PC-3 (cell line): ENCODE measurements around the gene IL20RA. TPM values are rescaled to one million over a fixed set of nuclear protein-coding genes. Genes with fewer than 3 reads are reported as not detected.
A peak's percentile ranks its signal among the peaks of the same experiment; 100 is the strongest.

ENCODE experiments used
- ATAC-seq: fragments of 200-7000 bp; cut with Tn5 transposase; 2 replicates; pipeline ENCODE4 v1.9.1; 2020; ENCODE audit warnings: mild to moderate bottlenecking, moderate library complexity
- BruUV-seq: library from RNA; stranded (reverse); fragments of 400-500 nt; replicated peaks from 2 replicates; lab custom pipeline; 2021; lab: Mats Ljungman, UMichigan
- CTCF ChIA-PET: fragments of 300-600 bp; sonication (Branson Sonifier 250); formaldehyde crosslinking; loops from one replicate; lab custom pipeline; 2022; ENCODE audit warnings: antibody characterized with exemption; lab: Charles Lee
- POLR2A ChIA-PET: fragments of 300-600 bp; sonication (Branson Sonifier 250); formaldehyde crosslinking; loops from one replicate; lab custom pipeline; 2022; ENCODE audit warnings: antibody characterized with exemption; ENCODE audit not compliant: unreplicated experiment; lab: Charles Lee
- DNase-seq: peaks from one replicate; pipeline ENCODE4 v3.0.0-alpha.2; 2015
- H2AFZ ChIP-seq: fragments of 300-600 bp; sonication (generic); 2 replicates; pipeline ENCODE4 v1.6.0; 2016; ENCODE audit warnings: antibody characterized with exemption, low read length
- H3F3A ChIP-seq: fragments of 300-600 bp; sonication (generic); one replicate; pipeline ENCODE4 v1.6.0; 2017; ENCODE audit warnings: antibody characterized with exemption, low read length, control low read depth, mild to moderate bottlenecking; ENCODE audit not compliant: unreplicated experiment
- H3K27ac ChIP-seq: fragments of 300-600 bp; sonication (generic); 2 replicates; pipeline ENCODE4 v1.5.1; 2016; ENCODE audit warnings: mild to moderate bottlenecking, low read length
- H3K27me3 ChIP-seq: fragments of 300-600 bp; sonication (generic); 2 replicates; pipeline ENCODE4 v1.6.1; 2016; ENCODE audit warnings: low read length, mixed read lengths
- H3K36me3 ChIP-seq: fragments of 300-600 bp; sonication (generic); 2 replicates; pipeline ENCODE4 v1.6.1; 2016; ENCODE audit warnings: low read depth, mixed run types, low read length, mixed read lengths
- H3K4me1 ChIP-seq: fragments of 300-600 bp; sonication (generic); 2 replicates; pipeline ENCODE4 v1.5.1; 2016; ENCODE audit warnings: low read length; ENCODE audit not compliant: insufficient read depth
- H3K4me2 ChIP-seq: fragments of 300-600 bp; sonication (generic); 2 replicates; pipeline ENCODE4 v1.6.0; 2016; ENCODE audit warnings: low read length
- H3K4me3 ChIP-seq: fragments of 300-600 bp; sonication (generic); 2 replicates; pipeline ENCODE4 v1.5.1; 2016; ENCODE audit warnings: mild to moderate bottlenecking, low read length, mixed read lengths
- H3K79me2 ChIP-seq: fragments of 300-600 bp; sonication (generic); 2 replicates; pipeline ENCODE4 v1.6.1; 2017; ENCODE audit warnings: low read length, mixed read lengths
- H3K9ac ChIP-seq: fragments of 300-600 bp; sonication (generic); 2 replicates; pipeline ENCODE4 v1.6.0; 2016; ENCODE audit warnings: mild to moderate bottlenecking, low read length
- H3K9me2 ChIP-seq: fragments of 300-600 bp; sonication (generic); replicated peaks from 2 replicates; pipeline ENCODE4 v1.6.1; 2016; ENCODE audit warnings: mixed run types, low read length, mixed read lengths
- H3K9me3 ChIP-seq: fragments of 300-600 bp; sonication (generic); 2 replicates; pipeline ENCODE4 v1.6.1; 2016; ENCODE audit warnings: low read length, mixed read lengths
- H4K20me1 ChIP-seq: fragments of 300-600 bp; sonication (generic); 2 replicates; pipeline ENCODE4 v1.6.1; 2016; ENCODE audit warnings: low read length, mixed read lengths
- EZH2 ChIP-seq: fragments of 300-600 bp; sonication (generic); IDR thresholded peaks from one replicate; pipeline ENCODE4 v1.6.1; 2017; ENCODE audit warnings: antibody characterized with exemption, mild to moderate bottlenecking, low read length; ENCODE audit not compliant: unreplicated experiment
- EZH2phosphoT487 ChIP-seq: fragments of 300-600 bp; sonication (generic); IDR thresholded peaks from 2 replicates; pipeline ENCODE4 v1.6.1; 2018; ENCODE audit warnings: mild to moderate bottlenecking, antibody characterized with exemption, low read length, borderline replicate concordance
- intact Hi-C: fragments of 100-400 bp; cut with micrococcal nuclease; formaldehyde crosslinking; loops from 2 replicates; pipeline ENCODE4 v1.9.0; 2023
- total RNA-seq: library from RNA; depleted of rRNA; stranded (reverse); fragments of >200 nt; gene quantifications from 2 replicates; pipeline ENCODE4 v1.2.3, GENCODE V29; 2014
- TF ChIP-seq, protein P1 (sequence below): fragments of 300-600 bp; sonication (generic); conservative IDR thresholded peaks from 2 replicates; pipeline ENCODE4 v1.5.1; 2017; ENCODE audit warnings: antibody characterized with exemption, low read depth, mild to moderate bottlenecking, low read length

The IL20RA gene
- total RNA-seq, 1 experiment from 2014 or later = 6.0 TPM

DNA sequence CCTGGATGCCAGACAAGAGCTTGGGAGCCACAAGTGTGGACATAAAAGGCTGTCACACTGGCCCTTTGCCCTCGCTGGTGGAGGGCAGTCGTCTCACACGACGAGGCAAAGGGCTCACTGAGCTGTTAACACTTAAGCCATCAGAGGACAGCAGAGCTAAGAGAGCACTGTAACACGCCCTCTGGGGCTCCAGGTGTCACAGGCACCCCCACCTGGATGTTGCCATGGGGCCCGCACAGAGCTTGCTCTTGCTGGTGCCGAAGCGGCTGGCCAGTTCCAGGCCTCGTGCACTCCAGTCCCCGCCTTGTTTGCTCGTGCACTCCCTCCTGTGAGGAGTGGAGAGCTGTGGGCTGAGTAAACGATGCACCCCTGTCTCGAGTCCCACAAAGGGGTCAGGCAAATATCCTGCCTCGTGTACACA, 85.3 kb downstream of the IL20RA start:
- H3K4me3 ChIP-seq = no peak overlapping the region
- no peaks in the 10 kb centered on the region for H3F3A ChIP-seq
- intact Hi-C loops = no loop called here
- no peaks in the 10 kb centered on the region for H3K9me3 ChIP-seq
- no peaks in the 10 kb centered on the region for H4K20me1 ChIP-seq
- no TSS peak for BruUV-seq
- H3K9ac ChIP-seq = no peak overlapping the region
- ChIA-PET POLR2A (no interaction called here), CTCF (no interaction called here)
- ATAC-seq (no peak), DNase-seq (no peak)
- TF ChIP-seq EZH2phosphoT487 (no peak), EZH2 (no peak)
- TF ChIP-seq, protein P1, sequence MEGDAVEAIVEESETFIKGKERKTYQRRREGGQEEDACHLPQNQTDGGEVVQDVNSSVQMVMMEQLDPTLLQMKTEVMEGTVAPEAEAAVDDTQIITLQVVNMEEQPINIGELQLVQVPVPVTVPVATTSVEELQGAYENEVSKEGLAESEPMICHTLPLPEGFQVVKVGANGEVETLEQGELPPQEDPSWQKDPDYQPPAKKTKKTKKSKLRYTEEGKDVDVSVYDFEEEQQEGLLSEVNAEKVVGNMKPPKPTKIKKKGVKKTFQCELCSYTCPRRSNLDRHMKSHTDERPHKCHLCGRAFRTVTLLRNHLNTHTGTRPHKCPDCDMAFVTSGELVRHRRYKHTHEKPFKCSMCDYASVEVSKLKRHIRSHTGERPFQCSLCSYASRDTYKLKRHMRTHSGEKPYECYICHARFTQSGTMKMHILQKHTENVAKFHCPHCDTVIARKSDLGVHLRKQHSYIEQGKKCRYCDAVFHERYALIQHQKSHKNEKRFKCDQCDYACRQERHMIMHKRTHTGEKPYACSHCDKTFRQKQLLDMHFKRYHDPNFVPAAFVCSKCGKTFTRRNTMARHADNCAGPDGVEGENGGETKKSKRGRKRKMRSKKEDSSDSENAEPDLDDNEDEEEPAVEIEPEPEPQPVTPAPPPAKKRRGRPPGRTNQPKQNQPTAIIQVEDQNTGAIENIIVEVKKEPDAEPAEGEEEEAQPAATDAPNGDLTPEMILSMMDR = no peak
- H3K9me2 ChIP-seq = no peaks in the 10 kb centered on the region
- no peaks in the 10 kb centered on the region for H3K27me3 ChIP-seq
- no peak overlapping the region for H3K27ac ChIP-seq
- no peak overlapping the region for H3K4me2 ChIP-seq
- H3K36me3 ChIP-seq = no peaks in the 10 kb centered on the region
- H3K79me2 ChIP-seq = no peaks in the 10 kb centered on the region
- no peak overlapping the region for H2AFZ ChIP-seq
- no peaks in the 10 kb centered on the region for H3K4me1 ChIP-seq

DNA sequence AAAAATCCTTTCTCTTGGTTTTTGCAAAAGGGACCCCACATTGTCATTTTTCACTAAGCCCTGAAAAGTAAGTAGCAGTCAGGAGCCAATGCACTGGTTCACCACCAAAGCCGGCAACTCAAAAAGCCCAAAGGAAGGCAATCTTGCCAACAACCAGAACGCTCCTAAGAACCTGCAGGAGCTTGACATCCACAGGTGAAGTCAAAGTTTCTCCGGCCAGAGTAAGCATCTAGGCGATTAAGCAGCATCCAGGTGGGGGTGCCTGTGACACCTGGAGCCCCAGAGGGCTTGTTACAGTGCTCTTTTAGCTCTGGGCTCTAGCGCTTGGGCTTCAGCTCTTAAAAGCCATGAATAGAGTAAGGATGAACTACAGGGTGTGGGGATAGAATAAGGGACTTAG, 86.6 kb downstream of the IL20RA start:
- Histone ChIP-seq H3K9me2 (no peaks in the 10 kb centered on the region), H3K4me1 (no peaks in the 10 kb centered on the region), H4K20me1 (no peaks in the 10 kb centered on the region), H3K4me3 (no peak overlapping the region), H3K27me3 (no peaks in the 10 kb centered on the region), H3K4me2 (no peak overlapping the region), H3K9ac (no peak overlapping the region), H3K79me2 (no peaks in the 10 kb centered on the region), H3K9me3 (no peaks in the 10 kb centered on the region), H2AFZ (no peak overlapping the region), H3K27ac (no peak overlapping the region), H3F3A (no peaks in the 10 kb centered on the region), H3K36me3 (no peaks in the 10 kb centered on the region)
- no peak for TF ChIP-seq EZH2phosphoT487
- no peak for TF ChIP-seq EZH2
- TF ChIP-seq, protein P1 = no peak
- ATAC-seq = no peak
- DNase-seq = no peak
- BruUV-seq = no TSS peak
- intact Hi-C loops = no loop called here
- ChIA-PET CTCF (no interaction called here), POLR2A (no interaction called here)

DNA sequence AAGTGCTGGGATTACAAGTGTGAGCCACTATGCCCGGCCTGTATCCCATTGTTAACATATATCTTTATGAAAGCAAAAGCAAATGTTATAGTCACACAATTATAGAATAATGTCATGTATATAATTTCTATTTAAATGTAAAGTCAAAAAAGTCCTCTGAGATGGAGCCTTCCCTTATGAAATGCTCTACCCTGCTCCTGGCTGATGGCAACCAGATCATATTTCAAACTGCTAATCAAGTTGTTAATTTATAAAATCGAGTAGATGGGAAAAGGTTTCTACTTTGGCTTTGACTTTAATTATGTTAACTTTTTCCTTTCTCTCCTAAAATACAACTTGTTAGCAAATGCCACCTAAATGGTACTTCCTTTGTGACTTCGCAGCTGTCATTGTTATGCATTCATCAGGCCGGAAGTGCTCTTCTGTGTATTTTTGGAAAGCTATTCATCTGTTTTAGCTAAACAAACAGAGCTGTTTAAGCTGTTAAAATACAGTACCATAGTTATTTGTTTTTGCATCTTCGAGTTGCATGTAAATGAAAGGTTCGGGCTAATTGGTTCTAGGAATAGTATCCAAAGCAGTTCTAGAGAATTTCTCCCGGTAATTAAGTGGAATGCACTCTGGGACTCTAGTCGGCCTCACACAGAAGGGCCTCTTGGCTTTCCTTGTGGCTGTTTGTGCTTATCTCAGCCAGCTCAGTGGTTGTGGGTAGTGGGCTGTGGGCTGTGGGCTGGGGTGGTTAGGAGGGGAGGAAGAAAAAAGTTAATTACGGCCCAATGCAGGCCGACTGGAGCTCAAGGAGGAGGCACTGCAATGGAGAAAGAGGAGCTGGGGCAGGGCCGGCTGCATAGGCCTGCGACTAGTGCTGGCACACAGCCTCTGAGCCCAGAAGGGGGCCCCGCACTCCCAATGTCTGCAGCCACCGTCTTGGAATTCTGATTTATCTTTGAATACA, 87.9 kb downstream of the IL20RA start:
- H3K9ac ChIP-seq = no peak overlapping the region
- CTCF ChIA-PET = no interaction called here
- no peak overlapping the region for H2AFZ ChIP-seq
- TF ChIP-seq EZH2phosphoT487 (no peak), EZH2 (no peak)
- TF ChIP-seq, protein P1 = 0 out of 2 replicates have a peak, but pooled peaks have one; percentile 11
- no peak overlapping the region for H3K27ac ChIP-seq
- no peak for DNase-seq
- intact Hi-C loops = no loop called here
- H3K79me2 ChIP-seq = no peaks in the 10 kb centered on the region
- no peak for ATAC-seq
- H3K9me2 ChIP-seq = no peaks in the 10 kb centered on the region
- no peaks in the 10 kb centered on the region for H3K9me3 ChIP-seq
- POLR2A ChIA-PET = no interaction called here
- H3K36me3 ChIP-seq = no peaks in the 10 kb centered on the region
- no peaks in the 10 kb centered on the region for H4K20me1 ChIP-seq
- BruUV-seq = no TSS peak
- no peaks in the 10 kb centered on the region for H3F3A ChIP-seq
- no peak overlapping the region for H3K4me3 ChIP-seq
- no peaks in the 10 kb centered on the region for H3K4me1 ChIP-seq
- H3K4me2 ChIP-seq = no peak overlapping the region
- no peaks in the 10 kb centered on the region for H3K27me3 ChIP-seq
